Esophagus (tissue), 2 donors: ENCODE results near the gene KLHL41. TPM values are rescaled to one million over a fixed set of nuclear protein-coding genes. Genes with fewer than 3 reads are reported as not detected.
"Not testable (repeated sequence)": the region's sequence is repeated elsewhere in the genome, so short reads cannot be mapped to it uniquely, and the experiment has no call there.

Experiments
- H3K27ac ChIP-seq, 2 donors: one replicate each; pipeline ENCODE4 v1.5.1; 2013; ENCODE audit warnings: low read depth in 2 of 2, mild to moderate bottlenecking in 2 of 2, inconsistent platforms in 1 of 2, low read length in 1 of 2, moderate library complexity in 1 of 2
- H3K27me3 ChIP-seq, 2 donors: one replicate each; pipeline ENCODE4 v1.6.1; 2013; ENCODE audit warnings: low read length in 2 of 2, control low read depth in 1 of 2, mild to moderate bottlenecking in 1 of 2; ENCODE audit not compliant: insufficient read depth in 2 of 2, control insufficient read depth in 1 of 2
- H3K36me3 ChIP-seq, 2 donors: one replicate each; pipeline ENCODE4 v1.6.1; 2013; ENCODE audit warnings: low read length in 1 of 2; ENCODE audit not compliant: control insufficient read depth in 2 of 2, insufficient read depth in 2 of 2
- H3K4me1 ChIP-seq, 2 donors: one replicate each; pipeline ENCODE4 v1.6.1; 2013; ENCODE audit warnings: low read length in 1 of 2; ENCODE audit not compliant: control insufficient read depth in 2 of 2, insufficient read depth in 2 of 2
- H3K4me3 ChIP-seq, 2 donors: one replicate each; pipeline ENCODE4 v1.5.1; 2013; ENCODE audit warnings: low read length in 2 of 2, mild to moderate bottlenecking in 2 of 2, low read depth in 1 of 2, moderate library complexity in 1 of 2
- H3K9me3 ChIP-seq, 2 donors: one replicate each; pipeline ENCODE4 v1.6.1; 2013; ENCODE audit warnings: mild to moderate bottlenecking in 2 of 2, low read depth in 1 of 2, low read length in 1 of 2, moderate library complexity in 1 of 2; ENCODE audit not compliant: control insufficient read depth in 2 of 2, insufficient read depth in 1 of 2
- WGBS, 2 donors: extraction: QIAGEN DNeasy Blood & Tissue Kit; methylation state at CpG; one replicate each; pipeline ENCODE4 v1.1.7; 2013; 5-methylcytosine and 5-hydroxymethylcytosine counted together
- polyA plus RNA-seq, 2 donors: library from polyadenylated mRNA; stranded (reverse); fragments of 200-250 nt; gene quantifications; one replicate each; pipeline ENCODE4 v1.2.3, GENCODE V29; 2013
- donor health status: healthy with polysubstance abuse.
- donor health status: Bipolar disorder and iron deficiency.

KLHL41 gene
- polyA plus RNA-seq, 2 donors: 0.31 to 0.34 TPM

DNA sequence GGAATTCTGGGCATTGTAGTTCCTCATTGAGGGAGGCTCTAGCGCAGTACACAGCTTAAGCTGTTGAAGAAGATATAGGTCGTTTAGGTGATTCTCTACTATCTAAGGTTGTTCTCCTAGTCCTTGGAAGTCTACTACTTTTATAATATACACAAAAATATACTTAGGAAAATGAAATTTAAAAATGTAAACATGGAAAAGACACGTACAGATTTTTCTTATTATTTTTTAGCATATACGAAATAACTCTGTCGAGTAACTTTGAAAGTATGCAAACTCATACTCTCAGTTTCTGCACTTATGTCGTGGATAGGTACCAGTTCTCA, 64.4 kb downstream of the KLHL41 start:
- H3K4me3 ChIP-seq: peak overlapping the region; percentile 65 to 73
- H3K27me3 ChIP-seq: no peaks in the 10 kb centered on the region
- H3K27ac ChIP-seq: no peak overlapping the region
- WGBS, 2 donors: 30 to 33% methylated on average over 6 of the region's 6 CpGs
- H3K9me3 ChIP-seq: no peaks in the 10 kb centered on the region
- no peaks in the 10 kb centered on the region for H3K4me1 ChIP-seq
- H3K36me3 ChIP-seq: no peaks in the 10 kb centered on the region

GRCh38 chr2:169574539-169574938, 65.0 kb downstream of the KLHL41 start:
- H3K9me3 ChIP-seq, H3K36me3 ChIP-seq, H3K4me3 ChIP-seq, H3K27ac ChIP-seq, H3K4me1 ChIP-seq, H3K27me3 ChIP-seq: not testable (repeated sequence)
- WGBS, 2 donors: 76 to 79% methylated on average over 5 of the region's 5 CpGs

GRCh38 chr2:169575264-169575663, 65.8 kb downstream of the KLHL41 start:
- 90 to 92% methylated on average over 12 to 36 of the region's 36 CpGs for WGBS, 2 donors
- not testable (repeated sequence) for H3K27me3 ChIP-seq, H3K9me3 ChIP-seq, H3K27ac ChIP-seq, H3K36me3 ChIP-seq, H3K4me1 ChIP-seq, H3K4me3 ChIP-seq

Other genes starting within 250 kb of the KLHL41 start
- not detected for gene LRP2, start 147.2 kb upstream of the KLHL41 start, polyA plus RNA-seq
- 1 to 10 TPM; 2.3 to 3.0 TPM for gene BBS5, start 30.2 kb upstream of the KLHL41 start, polyA plus RNA-seq
- 10 to 100 TPM; 14.2 to 58.5 TPM for gene FASTKD1, start 64.2 kb downstream of the KLHL41 start, polyA plus RNA-seq
- 10 to 100 TPM; 24.1 to 40.5 TPM for gene PPIG, start 74.6 kb downstream of the KLHL41 start, polyA plus RNA-seq
- gene CFAP210, start 184.7 kb downstream of the KLHL41 start, polyA plus RNA-seq: under 1 TPM; 0.02 to 0.08 TPM
- gene PHOSPHO2, start 184.8 kb downstream of the KLHL41 start, polyA plus RNA-seq: 1 to 10 TPM; 1.1 to 1.2 TPM
- 1 to 10 TPM; 2.6 to 3.0 TPM for gene KLHL23, start 224.1 kb downstream of the KLHL41 start, polyA plus RNA-seq